OCI-LY7 (cell line): ENCODE measurements around the gene ESYT2. TPM values are rescaled to one million over a fixed set of nuclear protein-coding genes. Genes with fewer than 3 reads are reported as not detected.

ENCODE experiments used
- BruUV-seq: library from RNA; stranded (reverse); fragments of 400-500 nt; replicated peaks from 2 replicates; lab custom pipeline; 2021; lab: Mats Ljungman, UMichigan
- CTCF ChIA-PET: fragments of 300-600 bp; sonication (Branson Sonifier 250); formaldehyde crosslinking; loops from one replicate; lab custom pipeline; 2022; ENCODE audit warnings: antibody characterized with exemption; ENCODE audit not compliant: unreplicated experiment; lab: Charles Lee
- POLR2A ChIA-PET: fragments of 300-600 bp; sonication (Branson Sonifier 250); formaldehyde crosslinking; loops from one replicate; lab custom pipeline; 2022; ENCODE audit warnings: antibody characterized with exemption; lab: Charles Lee
- DNase-seq: peaks from one replicate; pipeline ENCODE4 v3.0.0-alpha.2; 2015; ENCODE audit warnings: low spot score
- H2AFZ ChIP-seq: fragments of 200-600 bp; sonication (generic), shearing (Covaris generic); 2 replicates; pipeline ENCODE4 v1.6.1; 2014; ENCODE audit warnings: mild to moderate bottlenecking, antibody characterized with exemption, low read length, moderate library complexity
- H3K27ac ChIP-seq: fragments of 200-600 bp; sonication (generic); 2 replicates; pipeline ENCODE4 v1.5.1; 2014; ENCODE audit warnings: mixed run types, low read depth, mild to moderate bottlenecking, moderate library complexity, low read length, inconsistent platforms; ENCODE audit not compliant: poor library complexity, severe bottlenecking
- H3K36me3 ChIP-seq: fragments of 200-600 bp; sonication (generic); 2 replicates; pipeline ENCODE4 v1.6.1; 2014; ENCODE audit warnings: mild to moderate bottlenecking, antibody characterized with exemption, low read length, moderate library complexity, mixed read lengths; ENCODE audit not compliant: insufficient read depth
- H3K4me1 ChIP-seq: fragments of 200-600 bp; sonication (generic); 2 replicates; pipeline ENCODE4 v1.5.1; 2014; ENCODE audit warnings: mild to moderate bottlenecking, low read length; ENCODE audit not compliant: insufficient read depth, poor library complexity, severe bottlenecking
- H3K4me2 ChIP-seq: fragments of 200-600 bp; sonication (generic); 2 replicates; pipeline ENCODE4 v1.6.1; 2014; ENCODE audit warnings: mild to moderate bottlenecking, low read length
- H3K4me3 ChIP-seq: fragments of 200-600 bp; sonication (generic); 2 replicates; pipeline ENCODE4 v1.5.1; 2014; ENCODE audit warnings: mild to moderate bottlenecking, low read depth, low read length; ENCODE audit not compliant: poor library complexity, severe bottlenecking
- H3K79me2 ChIP-seq: fragments of 200-600 bp; sonication (generic); 2 replicates; pipeline ENCODE4 v1.6.1; 2016; ENCODE audit warnings: low read depth, mild to moderate bottlenecking, low read length, moderate library complexity, mixed read lengths; ENCODE audit not compliant: insufficient read depth
- H3K9me2 ChIP-seq: fragments of 200-600 bp; sonication (generic); 2 replicates; pipeline ENCODE4 v1.6.1; 2016; ENCODE audit warnings: mild to moderate bottlenecking, low read length, mixed read lengths; ENCODE audit not compliant: insufficient read depth
- H3K9me3 ChIP-seq: fragments of 200-600 bp; sonication (generic); 2 replicates; pipeline ENCODE4 v1.6.1; 2014; ENCODE audit warnings: mild to moderate bottlenecking, mixed run types, low read length, mixed read lengths
- H4K20me1 ChIP-seq: fragments of 200-600 bp; sonication (generic); 2 replicates; pipeline ENCODE4 v1.6.1; 2014; ENCODE audit warnings: mild to moderate bottlenecking, antibody characterized with exemption, low read length, moderate library complexity, mixed read lengths; ENCODE audit not compliant: insufficient read depth
- EZH2phosphoT487 ChIP-seq: fragments of 200-600 bp; sonication (generic); IDR thresholded peaks from 2 replicates; pipeline ENCODE4 v1.6.1; 2018; ENCODE audit warnings: low read depth, borderline replicate concordance, mild to moderate bottlenecking, mixed run types, antibody characterized with exemption, low read length, moderate library complexity, mixed read lengths
- intact Hi-C: fragments of 100-400 bp; cut with micrococcal nuclease; formaldehyde crosslinking; loops from one replicate; pipeline ENCODE4 v1.10.0; 2022; ENCODE audit not compliant: unreplicated experiment
- total RNA-seq, 2 experiments: library from RNA; depleted of rRNA in 1 of 2; stranded (reverse); fragments of >200 nt in 1 of 2; shearing (Covaris generic) in 1 of 2; gene quantifications; 2 replicates each; pipeline ENCODE4 v1.2.3, GENCODE V29; 2014 to 2022
- TF ChIP-seq, protein P1 (sequence below): fragments of 200-600 bp; sonication (generic); conservative IDR thresholded peaks from 2 replicates; pipeline ENCODE4 v1.5.1; 2014; ENCODE audit warnings: mild to moderate bottlenecking, antibody characterized with exemption, low read length, moderate library complexity, mixed read lengths

The ESYT2 gene
- total RNA-seq, 2 experiments from 2014 or later = 24.2 to 33.7 TPM

DNA sequence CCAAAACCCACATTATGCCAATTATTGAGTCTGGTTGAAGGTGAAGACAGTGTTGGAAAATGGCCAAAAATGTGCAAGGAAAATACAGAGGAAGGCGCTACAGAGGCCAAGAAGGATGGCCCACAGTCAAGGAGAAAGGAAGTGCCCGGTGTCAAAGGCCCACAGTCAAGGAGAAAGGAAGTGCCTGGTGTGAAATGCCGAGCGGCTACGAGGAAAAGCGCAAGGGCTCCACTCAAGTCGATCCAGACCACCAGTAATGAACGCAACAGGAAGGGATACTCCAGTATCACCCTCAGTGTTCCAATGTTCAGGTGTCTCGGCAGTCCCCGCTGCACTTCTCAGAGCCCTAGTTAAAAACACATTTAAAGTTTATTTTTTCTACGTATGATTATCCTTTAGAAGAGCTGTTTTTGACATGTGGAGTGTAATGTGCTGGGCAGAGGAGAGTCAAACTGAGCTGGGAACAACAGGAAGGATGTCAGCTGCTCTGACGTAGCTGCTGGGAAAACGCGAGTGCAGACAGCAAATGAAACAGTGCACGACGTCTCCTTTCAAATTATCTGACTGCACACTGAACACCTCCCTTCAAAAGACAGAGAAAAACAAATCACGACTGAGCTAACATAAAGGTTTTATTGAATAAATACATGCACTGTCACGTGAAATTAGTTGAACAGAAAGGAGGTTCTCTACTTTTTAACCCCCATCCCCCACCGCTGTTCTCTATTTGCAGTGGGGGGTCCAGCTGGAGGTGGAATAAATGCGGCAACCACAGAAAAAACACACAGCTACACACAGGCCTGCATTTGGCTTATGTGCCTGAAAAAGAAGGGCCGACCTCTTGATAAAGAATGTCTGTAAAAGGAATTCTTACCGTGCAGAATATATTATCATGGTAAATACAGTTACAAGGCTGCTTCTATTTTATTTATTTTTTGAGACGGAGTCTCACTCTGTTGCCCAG lies 98.6 kb downstream of the ESYT2 start:
- ChIA-PET POLR2A (no interaction called here), CTCF (no interaction called here)
- no peak overlapping the region for H3K4me3 ChIP-seq
- H3K9me2 ChIP-seq = no peaks in the 10 kb centered on the region
- intact Hi-C loops = no loop called here
- H3K4me1 ChIP-seq = no peaks in the 10 kb centered on the region
- H3K4me2 ChIP-seq = no peak overlapping the region
- DNase-seq = no peak
- H3K9me3 ChIP-seq = no peaks in the 10 kb centered on the region
- no peaks in the 10 kb centered on the region for H4K20me1 ChIP-seq
- H3K36me3 ChIP-seq = no peaks in the 10 kb centered on the region
- no peak overlapping the region for H2AFZ ChIP-seq
- H3K27ac ChIP-seq = no peak overlapping the region
- no peaks in the 10 kb centered on the region for H3K79me2 ChIP-seq
- TF ChIP-seq, protein P1, sequence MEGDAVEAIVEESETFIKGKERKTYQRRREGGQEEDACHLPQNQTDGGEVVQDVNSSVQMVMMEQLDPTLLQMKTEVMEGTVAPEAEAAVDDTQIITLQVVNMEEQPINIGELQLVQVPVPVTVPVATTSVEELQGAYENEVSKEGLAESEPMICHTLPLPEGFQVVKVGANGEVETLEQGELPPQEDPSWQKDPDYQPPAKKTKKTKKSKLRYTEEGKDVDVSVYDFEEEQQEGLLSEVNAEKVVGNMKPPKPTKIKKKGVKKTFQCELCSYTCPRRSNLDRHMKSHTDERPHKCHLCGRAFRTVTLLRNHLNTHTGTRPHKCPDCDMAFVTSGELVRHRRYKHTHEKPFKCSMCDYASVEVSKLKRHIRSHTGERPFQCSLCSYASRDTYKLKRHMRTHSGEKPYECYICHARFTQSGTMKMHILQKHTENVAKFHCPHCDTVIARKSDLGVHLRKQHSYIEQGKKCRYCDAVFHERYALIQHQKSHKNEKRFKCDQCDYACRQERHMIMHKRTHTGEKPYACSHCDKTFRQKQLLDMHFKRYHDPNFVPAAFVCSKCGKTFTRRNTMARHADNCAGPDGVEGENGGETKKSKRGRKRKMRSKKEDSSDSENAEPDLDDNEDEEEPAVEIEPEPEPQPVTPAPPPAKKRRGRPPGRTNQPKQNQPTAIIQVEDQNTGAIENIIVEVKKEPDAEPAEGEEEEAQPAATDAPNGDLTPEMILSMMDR = no peak
- TF ChIP-seq EZH2phosphoT487 = no peak
- BruUV-seq = no TSS peak

DNA sequence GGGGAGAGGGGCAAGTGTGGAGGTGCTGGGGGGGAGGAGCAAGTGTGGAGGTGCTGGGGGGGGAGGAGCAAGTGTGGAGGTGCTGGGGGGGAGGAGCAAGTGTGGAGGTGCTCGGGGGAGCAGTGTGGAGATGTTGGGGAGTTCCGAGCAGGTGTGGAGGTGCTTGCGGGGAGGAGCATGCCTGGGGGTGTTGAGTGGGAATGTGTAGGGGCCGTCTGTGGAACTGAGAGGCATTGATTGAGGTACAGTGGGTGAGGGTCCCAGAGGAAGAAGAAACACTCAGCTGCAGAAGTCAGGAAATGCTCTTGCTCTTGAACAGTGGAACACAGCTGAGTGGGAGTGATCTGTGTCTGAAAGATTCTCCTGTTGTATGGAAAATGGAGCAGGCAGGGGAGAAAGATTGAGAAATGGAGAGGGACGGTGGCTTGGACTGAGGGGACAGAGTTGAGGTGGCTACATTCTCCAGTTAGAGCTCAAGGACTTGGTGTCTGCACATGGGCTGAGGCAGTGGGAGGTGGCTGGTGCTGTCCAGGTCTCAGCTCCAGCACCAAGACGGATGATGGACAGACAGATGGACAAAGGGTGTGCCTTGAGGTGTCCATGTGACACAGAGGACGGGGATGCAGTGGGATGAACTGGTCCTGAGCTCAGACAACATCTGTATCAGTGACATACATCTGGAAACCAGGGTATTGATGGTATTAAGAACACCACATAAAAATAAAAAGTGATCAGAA lies 99.5 kb downstream of the ESYT2 start:
- Histone ChIP-seq H2AFZ (no peak overlapping the region), H4K20me1 (no peaks in the 10 kb centered on the region), H3K9me2 (no peaks in the 10 kb centered on the region), H3K36me3 (no peaks in the 10 kb centered on the region), H3K4me3 (no peak overlapping the region), H3K79me2 (no peaks in the 10 kb centered on the region), H3K9me3 (no peaks in the 10 kb centered on the region), H3K27ac (no peak overlapping the region), H3K4me2 (no peak overlapping the region), H3K4me1 (no peaks in the 10 kb centered on the region)
- DNase-seq = no peak
- TF ChIP-seq, protein P1 = no peak
- no peak for TF ChIP-seq EZH2phosphoT487
- BruUV-seq = no TSS peak
- CTCF ChIA-PET = no interaction called here
- intact Hi-C loops = no loop called here
- POLR2A ChIA-PET = no interaction called here
